GM23248 (cell line): ENCODE data around the gene PSMB8.

ENCODE experiments used
- EZH2 ChIP-seq: fragments of 200-600 bp; sonication (generic); IDR thresholded peaks from 2 replicates; pipeline ENCODE4 v1.6.1; 2018; ENCODE audit warnings: antibody characterized with exemption, mild to moderate bottlenecking; ENCODE audit not compliant: insufficient read depth, poor library complexity, severe bottlenecking
- EZH2phosphoT487 ChIP-seq: fragments of 200-600 bp; sonication (generic); IDR thresholded peaks from 2 replicates; pipeline ENCODE4 v1.6.1; 2018; ENCODE audit warnings: antibody characterized with exemption, moderate library complexity, mild to moderate bottlenecking, low read depth; ENCODE audit not compliant: insufficient read depth

DNA sequence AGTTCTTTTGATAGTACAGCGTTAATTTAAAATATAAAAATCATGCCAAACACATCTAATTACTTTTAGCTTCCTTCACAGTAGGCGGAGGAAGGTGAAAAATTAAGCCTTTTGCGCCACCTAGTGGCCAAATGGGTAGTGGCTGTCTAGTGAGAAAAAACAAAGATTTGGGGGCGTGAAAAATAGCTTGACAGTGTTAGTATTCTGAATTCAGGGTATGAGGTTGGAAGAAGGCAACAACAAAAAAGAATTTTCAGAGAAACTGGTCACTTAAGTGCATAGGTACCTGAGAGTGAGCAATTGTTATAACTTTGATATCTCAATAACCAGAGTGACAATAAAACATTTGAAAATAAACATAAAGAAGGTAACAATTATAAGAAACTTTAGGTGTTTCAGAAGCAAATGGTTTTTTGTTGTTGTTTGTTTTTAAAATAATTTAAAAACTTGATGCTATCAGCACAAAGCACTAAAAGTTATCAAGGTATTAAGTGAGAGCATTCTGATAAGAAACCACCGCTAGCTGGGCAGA is 24.5 kb upstream of the PSMB8 start:
- no peak for TF ChIP-seq EZH2
- TF ChIP-seq EZH2phosphoT487 = no peak
